Measurements from ENCODE around the gene DHRS12.

Gene DHRS12

DNA sequence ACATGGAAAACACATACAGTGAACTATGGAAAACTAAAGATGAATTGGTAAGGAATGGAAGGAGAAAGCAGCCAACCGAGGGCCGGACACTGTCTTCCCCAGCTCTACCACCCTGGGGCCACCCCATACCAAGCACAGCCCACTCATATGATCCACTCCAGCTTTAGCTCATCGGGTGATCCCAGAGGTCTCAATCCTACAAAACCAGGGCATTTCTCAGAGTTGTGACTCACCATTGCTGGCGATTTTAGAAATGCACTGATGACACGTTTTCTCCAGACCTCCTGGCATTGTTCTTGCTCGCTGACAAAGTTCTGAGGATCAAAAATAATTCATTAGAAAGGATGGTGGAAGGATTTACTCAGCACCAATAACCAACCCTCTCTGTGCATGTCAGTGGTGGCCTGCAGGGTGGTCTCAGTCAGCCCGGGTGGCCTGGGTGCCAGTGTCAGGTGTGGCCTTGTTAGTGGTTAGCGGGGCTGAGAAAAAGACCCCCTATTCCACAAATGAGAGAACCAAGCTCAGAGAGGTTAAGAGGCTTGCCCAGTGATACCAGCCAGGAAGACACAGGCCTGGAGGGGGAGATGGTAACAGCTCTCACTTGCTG lies 34.4 kb upstream of the DHRS12 start:
- Histone ChIP-seq H3K4me3 (ENCODE audit: low read length) (no peak overlapping the region), H3K36me3 (ENCODE audit: control insufficient read depth, low read depth, low read length) (no peaks in the 10 kb centered on the region), H3K27me3 (ENCODE audit: control insufficient read depth, insufficient read depth, low read length) (no peaks in the 10 kb centered on the region), H3K9me3 (ENCODE audit: control insufficient read depth, low read depth, low read length) (no peaks in the 10 kb centered on the region), H3K4me1 (ENCODE audit: control insufficient read depth, low read depth, low read length) (no peaks in the 10 kb centered on the region), H3K9ac (ENCODE audit: low read length) (no peak overlapping the region), H3K27ac (ENCODE audit: low read length) (no peak overlapping the region)

DNA sequence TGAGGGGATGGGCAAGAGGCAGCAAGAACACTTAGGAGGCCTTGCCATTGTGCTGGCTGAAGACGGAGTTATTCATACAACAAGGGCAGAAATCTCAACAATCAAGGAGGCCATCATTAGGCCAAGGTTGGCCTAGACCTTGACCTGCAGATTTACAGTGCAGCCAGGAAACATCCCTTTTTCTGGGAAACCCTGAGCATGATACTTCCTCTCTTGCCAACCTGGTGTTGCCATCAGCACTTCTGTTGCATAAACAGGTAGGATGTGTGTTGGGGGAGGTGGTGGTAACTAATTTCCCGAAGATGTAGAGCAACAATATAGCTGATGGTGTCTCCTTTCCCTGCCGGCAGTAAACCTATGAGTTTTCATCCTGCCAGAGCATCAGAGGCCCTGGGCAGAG lies 33.1 kb upstream of the DHRS12 start:
- no peaks in the 10 kb centered on the region for H3K4me1 ChIP-seq (ENCODE audit: control insufficient read depth, low read depth, low read length)
- no peaks in the 10 kb centered on the region for H3K36me3 ChIP-seq (ENCODE audit: control insufficient read depth, low read depth, low read length)
- H3K9ac ChIP-seq (ENCODE audit: low read length), result no peak overlapping the region
- H3K27me3 ChIP-seq (ENCODE audit: control insufficient read depth, insufficient read depth, low read length), result no peaks in the 10 kb centered on the region
- no peak overlapping the region for H3K27ac ChIP-seq (ENCODE audit: low read length)
- H3K9me3 ChIP-seq (ENCODE audit: control insufficient read depth, low read depth, low read length), result no peaks in the 10 kb centered on the region
- no peak overlapping the region for H3K4me3 ChIP-seq (ENCODE audit: low read length)

DNA sequence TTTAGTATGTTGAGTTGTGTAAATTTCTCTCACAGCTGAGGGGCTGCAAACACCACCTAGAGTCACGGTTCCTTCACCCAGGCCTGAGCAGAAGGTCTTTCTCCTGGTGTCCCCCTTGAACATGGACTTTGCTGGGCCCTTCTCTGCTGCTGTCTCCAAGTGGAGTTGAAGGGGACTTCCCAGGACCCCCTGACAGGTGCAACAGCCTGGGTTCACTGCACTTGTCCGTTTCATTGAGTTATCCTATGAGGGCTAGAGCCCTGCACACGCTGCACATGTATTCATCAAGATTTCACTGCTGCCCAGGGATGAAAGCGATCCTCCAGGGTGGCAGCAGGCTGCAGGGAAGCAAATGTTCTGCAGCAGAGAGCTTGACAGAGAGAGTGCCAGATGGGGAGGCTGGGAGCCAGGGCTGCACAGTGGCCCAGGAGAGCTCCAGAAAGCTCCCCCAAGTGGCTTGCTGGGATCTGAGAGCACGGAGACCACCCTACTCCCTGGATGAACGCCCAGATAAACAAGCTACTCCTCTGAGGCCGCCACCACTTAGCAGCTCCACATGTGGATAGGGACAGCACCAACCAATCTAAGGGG lies 30.7 kb upstream of the DHRS12 start:
- no peak overlapping the region for H3K9ac ChIP-seq (ENCODE audit: low read length)
- H3K27me3 ChIP-seq (ENCODE audit: control insufficient read depth, insufficient read depth, low read length), result no peaks in the 10 kb centered on the region
- H3K9me3 ChIP-seq (ENCODE audit: control insufficient read depth, low read depth, low read length), result no peaks in the 10 kb centered on the region
- H3K36me3 ChIP-seq (ENCODE audit: control insufficient read depth, low read depth, low read length), result no peaks in the 10 kb centered on the region
- no peak overlapping the region for H3K4me3 ChIP-seq (ENCODE audit: low read length)
- no peaks in the 10 kb centered on the region for H3K4me1 ChIP-seq (ENCODE audit: control insufficient read depth, low read depth, low read length)
- no peak overlapping the region for H3K27ac ChIP-seq (ENCODE audit: low read length)

DNA sequence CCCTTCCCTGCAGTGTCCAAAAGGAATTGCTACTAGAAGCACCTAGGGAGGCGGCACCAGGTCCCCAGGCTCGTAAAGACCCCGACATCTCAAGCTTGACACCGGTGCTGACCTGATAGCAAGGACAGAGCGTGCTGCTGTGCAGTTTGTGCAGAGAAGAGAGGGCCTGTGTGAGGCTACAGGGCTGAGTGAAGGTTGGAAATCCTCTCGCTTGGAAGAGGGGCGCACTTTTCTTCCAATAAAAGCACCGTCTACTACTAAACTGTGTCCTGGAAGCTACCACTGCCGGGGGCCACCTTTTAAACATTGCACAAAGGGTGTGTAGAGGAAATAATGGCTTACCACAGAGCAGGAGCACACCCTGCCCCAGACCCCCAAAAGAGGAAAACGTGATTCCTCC lies 30.0 kb upstream of the DHRS12 start:
- no peaks in the 10 kb centered on the region for H3K4me1 ChIP-seq (ENCODE audit: control insufficient read depth, low read depth, low read length)
- H3K27ac ChIP-seq (ENCODE audit: low read length), result no peak overlapping the region
- H3K9me3 ChIP-seq (ENCODE audit: control insufficient read depth, low read depth, low read length), result no peaks in the 10 kb centered on the region
- H3K27me3 ChIP-seq (ENCODE audit: control insufficient read depth, insufficient read depth, low read length), result no peaks in the 10 kb centered on the region
- H3K9ac ChIP-seq (ENCODE audit: low read length), result no peak overlapping the region
- no peak overlapping the region for H3K4me3 ChIP-seq (ENCODE audit: low read length)
- H3K36me3 ChIP-seq (ENCODE audit: control insufficient read depth, low read depth, low read length), result no peaks in the 10 kb centered on the region

DNA sequence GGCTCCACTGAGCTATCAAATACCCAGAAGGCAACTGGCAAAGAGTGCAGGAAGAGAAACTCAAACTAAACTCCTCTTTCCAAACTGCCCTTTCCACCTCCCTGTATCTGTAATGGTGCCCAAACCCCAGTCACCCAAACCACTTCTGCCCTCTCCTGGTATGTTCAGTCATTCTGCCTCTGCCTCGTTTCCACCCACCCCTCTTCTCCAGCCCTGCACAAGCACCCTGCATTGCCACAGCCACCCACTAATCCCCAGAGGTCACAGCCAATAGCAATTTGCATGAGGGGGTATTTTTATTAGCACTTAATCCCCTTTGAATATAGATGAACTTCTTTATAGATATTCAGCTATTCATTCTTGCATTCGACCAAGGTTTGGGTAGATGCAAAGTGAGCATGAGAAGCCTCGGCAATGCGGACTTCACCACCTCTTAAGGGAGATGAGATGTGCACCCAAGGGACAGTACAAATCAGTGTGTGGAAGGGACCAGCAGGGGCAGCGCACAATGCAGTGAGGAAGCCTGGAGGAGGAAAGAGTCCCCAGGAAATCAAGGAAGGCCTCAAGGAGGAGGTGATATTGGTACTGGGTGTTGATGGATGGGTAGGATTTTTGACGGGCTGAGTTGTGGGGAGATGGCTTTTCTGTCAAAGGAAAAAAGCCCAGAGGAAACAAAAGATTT lies 28.6 kb upstream of the DHRS12 start:
- Histone ChIP-seq H3K9ac (ENCODE audit: low read length) (no peak overlapping the region), H3K27me3 (ENCODE audit: control insufficient read depth, insufficient read depth, low read length) (no peaks in the 10 kb centered on the region), H3K4me1 (ENCODE audit: control insufficient read depth, low read depth, low read length) (no peaks in the 10 kb centered on the region), H3K4me3 (ENCODE audit: low read length) (no peak overlapping the region), H3K9me3 (ENCODE audit: control insufficient read depth, low read depth, low read length) (no peaks in the 10 kb centered on the region), H3K36me3 (ENCODE audit: control insufficient read depth, low read depth, low read length) (no peaks in the 10 kb centered on the region), H3K27ac (ENCODE audit: low read length) (no peak overlapping the region)

DNA sequence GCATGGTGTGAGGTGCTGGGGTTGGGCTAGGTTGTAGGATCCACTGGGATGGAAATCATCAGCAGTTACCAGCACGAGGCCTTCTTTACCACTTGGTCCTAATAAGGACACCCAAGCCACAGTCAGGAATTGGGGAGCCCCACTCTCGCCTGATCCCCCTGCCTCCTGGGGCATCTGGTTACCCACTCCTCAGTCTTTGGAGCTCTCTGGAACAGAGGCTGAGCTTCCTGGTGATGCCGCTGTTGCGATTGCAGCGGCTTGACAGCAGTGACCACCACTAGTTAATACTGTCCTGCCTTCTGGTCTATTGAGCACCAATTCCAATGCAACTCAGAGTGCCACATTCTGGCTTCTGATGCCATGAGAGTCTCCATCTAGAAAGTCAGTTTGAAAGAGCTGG lies 27.6 kb upstream of the DHRS12 start:
- H3K27me3 ChIP-seq (ENCODE audit: control insufficient read depth, insufficient read depth, low read length), result no peaks in the 10 kb centered on the region
- H3K4me3 ChIP-seq (ENCODE audit: low read length), result no peak overlapping the region
- H3K9ac ChIP-seq (ENCODE audit: low read length), result no peak overlapping the region
- no peaks in the 10 kb centered on the region for H3K4me1 ChIP-seq (ENCODE audit: control insufficient read depth, low read depth, low read length)
- no peaks in the 10 kb centered on the region for H3K9me3 ChIP-seq (ENCODE audit: control insufficient read depth, low read depth, low read length)
- no peak overlapping the region for H3K27ac ChIP-seq (ENCODE audit: low read length)
- H3K36me3 ChIP-seq (ENCODE audit: control insufficient read depth, low read depth, low read length), result no peaks in the 10 kb centered on the region

DNA sequence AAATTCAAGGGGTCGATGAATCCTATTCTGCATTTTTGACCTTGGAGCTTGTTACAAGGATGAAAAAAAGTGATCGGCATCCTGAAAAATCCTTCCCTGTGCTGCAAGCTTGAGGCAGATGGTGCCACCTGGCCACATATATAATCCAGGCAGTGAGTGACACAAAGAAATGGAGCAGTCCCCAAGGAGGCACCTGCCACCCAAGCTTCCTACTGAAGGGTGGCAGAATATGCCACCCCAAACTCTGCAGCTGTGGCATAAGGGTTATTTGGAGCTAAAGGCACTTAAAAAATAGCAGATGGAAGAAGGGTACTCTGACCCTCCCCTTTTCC lies 25.6 kb upstream of the DHRS12 start:
- H3K27ac ChIP-seq (ENCODE audit: low read length), result no peak overlapping the region
- H3K9ac ChIP-seq (ENCODE audit: low read length), result no peak overlapping the region
- H3K4me1 ChIP-seq (ENCODE audit: control insufficient read depth, low read depth, low read length), result peaks cover 6% of the 10 kb centered on the region
- H3K4me3 ChIP-seq (ENCODE audit: low read length), result no peak overlapping the region
- no peaks in the 10 kb centered on the region for H3K27me3 ChIP-seq (ENCODE audit: control insufficient read depth, insufficient read depth, low read length)
- no peaks in the 10 kb centered on the region for H3K36me3 ChIP-seq (ENCODE audit: control insufficient read depth, low read depth, low read length)
- H3K9me3 ChIP-seq (ENCODE audit: control insufficient read depth, low read depth, low read length), result no peaks in the 10 kb centered on the region

DNA sequence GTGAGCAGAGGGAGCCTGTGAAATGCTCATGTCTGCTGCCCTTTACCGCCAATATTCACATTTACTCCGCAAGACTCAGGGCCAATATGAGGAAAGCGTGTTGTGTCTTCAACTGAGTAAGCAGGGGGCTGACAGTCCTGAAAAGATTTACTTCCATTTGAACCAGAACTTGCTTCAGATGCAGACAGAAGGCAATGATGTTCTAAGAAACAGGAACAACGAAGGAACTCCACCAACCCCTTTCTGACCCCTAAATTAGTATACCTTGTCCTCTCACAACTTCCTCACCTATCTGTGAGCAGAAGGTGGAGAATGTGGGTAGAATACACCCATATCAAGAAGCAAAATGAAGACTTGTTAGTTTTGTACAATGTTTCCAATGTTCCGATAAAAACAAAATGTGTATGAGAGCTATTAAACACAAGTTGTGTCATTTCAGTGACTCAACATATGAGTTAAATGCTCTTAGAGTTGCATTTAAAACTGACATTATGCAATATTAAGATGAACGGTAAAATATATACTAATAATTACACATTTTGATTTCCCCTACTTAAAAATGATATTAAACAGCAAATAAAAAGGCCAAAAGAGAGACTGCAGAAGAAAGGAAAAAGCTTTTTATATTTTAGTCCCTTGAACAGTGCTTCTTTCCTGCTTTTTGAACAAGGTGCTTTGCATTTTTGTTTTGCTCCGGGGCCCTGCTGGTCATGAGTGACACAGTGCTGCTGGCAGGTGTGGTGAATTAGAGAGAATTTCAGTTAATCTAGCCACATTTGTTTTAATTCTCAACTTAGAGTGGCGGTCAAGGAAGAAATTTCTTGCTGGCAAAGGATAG lies 25.0 kb upstream of the DHRS12 start:
- Histone ChIP-seq H3K4me1 (ENCODE audit: control insufficient read depth, low read depth, low read length) (peaks cover 6% of the 10 kb centered on the region), H3K27ac (ENCODE audit: low read length) (no peak overlapping the region), H3K4me3 (ENCODE audit: low read length) (no peak overlapping the region), H3K9me3 (ENCODE audit: control insufficient read depth, low read depth, low read length) (no peaks in the 10 kb centered on the region), H3K9ac (ENCODE audit: low read length) (no peak overlapping the region), H3K36me3 (ENCODE audit: control insufficient read depth, low read depth, low read length) (no peaks in the 10 kb centered on the region), H3K27me3 (ENCODE audit: control insufficient read depth, insufficient read depth, low read length) (no peaks in the 10 kb centered on the region)

DNA sequence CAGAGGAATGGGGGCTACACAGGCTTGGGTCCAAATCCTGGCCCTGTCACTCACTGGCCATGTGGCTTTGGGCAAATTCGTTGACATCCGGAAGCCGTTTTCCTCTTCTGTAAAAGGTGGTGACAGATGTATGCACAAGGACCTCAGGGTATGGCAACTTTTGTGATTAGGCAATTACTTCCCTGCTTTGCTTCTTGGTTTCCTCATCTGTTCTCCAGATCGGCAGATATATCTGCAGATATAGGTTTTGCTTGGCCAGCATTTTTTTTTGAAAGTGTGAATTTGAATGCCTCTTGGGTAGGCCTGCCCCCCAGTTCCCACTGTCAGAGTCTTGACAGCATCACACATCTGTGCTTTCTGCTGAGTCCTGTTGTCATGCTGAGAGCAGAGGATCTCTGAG lies 23.3 kb upstream of the DHRS12 start:
- Histone ChIP-seq H3K4me3 (ENCODE audit: low read length) (no peak overlapping the region), H3K9me3 (ENCODE audit: control insufficient read depth, low read depth, low read length) (no peaks in the 10 kb centered on the region), H3K9ac (ENCODE audit: low read length) (no peak overlapping the region), H3K4me1 (ENCODE audit: control insufficient read depth, low read depth, low read length) (peaks cover 6% of the 10 kb centered on the region), H3K27ac (ENCODE audit: low read length) (no peak overlapping the region), H3K27me3 (ENCODE audit: control insufficient read depth, insufficient read depth, low read length) (no peaks in the 10 kb centered on the region), H3K36me3 (ENCODE audit: control insufficient read depth, low read depth, low read length) (no peaks in the 10 kb centered on the region)

DNA sequence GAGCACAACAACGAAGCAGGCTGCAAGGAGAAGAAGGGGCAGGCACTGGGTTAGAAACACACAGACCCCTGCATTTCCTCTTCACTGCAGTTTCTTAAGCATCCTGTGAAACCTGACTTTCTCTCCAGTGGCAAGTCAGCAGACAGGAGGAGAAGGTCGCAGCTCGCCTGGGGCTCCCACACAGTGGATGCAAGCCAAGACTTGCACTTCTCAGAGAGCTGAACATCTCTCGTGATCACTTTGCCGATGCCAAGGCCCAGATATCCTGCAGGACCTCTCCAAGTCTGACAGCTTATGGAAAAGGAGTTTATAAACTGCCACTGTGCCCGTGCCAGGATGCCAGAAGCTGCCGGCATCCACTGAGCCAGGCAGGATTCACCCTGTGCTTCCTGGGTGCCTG lies 22.6 kb upstream of the DHRS12 start:
- Histone ChIP-seq H3K9me3 (ENCODE audit: control insufficient read depth, low read depth, low read length) (no peaks in the 10 kb centered on the region), H3K9ac (ENCODE audit: low read length) (no peak overlapping the region), H3K36me3 (ENCODE audit: control insufficient read depth, low read depth, low read length) (no peaks in the 10 kb centered on the region), H3K4me1 (ENCODE audit: control insufficient read depth, low read depth, low read length) (peaks cover 6% of the 10 kb centered on the region), H3K27ac (ENCODE audit: low read length) (no peak overlapping the region), H3K27me3 (ENCODE audit: control insufficient read depth, insufficient read depth, low read length) (no peaks in the 10 kb centered on the region), H3K4me3 (ENCODE audit: low read length) (no peak overlapping the region)

DNA sequence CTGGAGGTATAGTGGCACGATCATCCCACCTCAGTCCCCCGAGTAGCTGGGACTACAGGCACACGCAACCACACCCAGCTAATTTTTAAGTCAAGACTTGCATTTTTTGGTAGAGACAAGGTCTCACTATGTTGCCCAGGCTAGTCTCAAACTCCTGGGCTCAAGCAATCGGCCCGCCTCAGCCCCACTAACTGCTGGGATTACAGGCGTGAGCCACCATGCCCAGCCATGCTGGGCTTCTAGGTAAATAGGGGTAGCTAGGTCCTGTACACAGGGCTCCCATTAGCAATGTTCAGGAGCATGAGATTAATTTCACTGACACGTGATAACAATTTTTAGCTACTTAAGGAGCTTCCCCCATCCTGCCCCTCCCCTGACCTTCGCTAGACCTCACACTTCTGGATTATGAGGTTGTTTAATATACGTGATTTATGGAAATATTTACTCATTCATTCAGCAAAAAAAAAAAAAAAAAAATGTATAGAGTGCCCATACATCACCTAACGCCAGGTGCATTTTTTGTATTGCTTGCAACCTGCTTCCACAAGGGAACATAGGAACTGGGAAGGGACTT lies 21.8 kb upstream of the DHRS12 start:
- H3K9me3 ChIP-seq (ENCODE audit: control insufficient read depth, low read depth, low read length), result no peaks in the 10 kb centered on the region
- no peak overlapping the region for H3K4me3 ChIP-seq (ENCODE audit: low read length)
- no peak overlapping the region for H3K27ac ChIP-seq (ENCODE audit: low read length)
- no peaks in the 10 kb centered on the region for H3K27me3 ChIP-seq (ENCODE audit: control insufficient read depth, insufficient read depth, low read length)
- peaks cover 6% of the 10 kb centered on the region for H3K4me1 ChIP-seq (ENCODE audit: control insufficient read depth, low read depth, low read length)
- no peak overlapping the region for H3K9ac ChIP-seq (ENCODE audit: low read length)
- H3K36me3 ChIP-seq (ENCODE audit: control insufficient read depth, low read depth, low read length), result no peaks in the 10 kb centered on the region

Measured in iPS-18a (cell line).